Liver (tissue), 9 donors: ENCODE results near the gene FOXA3. TPM values are rescaled to one million over a fixed set of nuclear protein-coding genes. Genes with fewer than 3 reads are reported as not detected.

Experiments
- DNase-seq: peaks from one replicate; pipeline ENCODE4 v3.0.0-alpha.2; 2017; ENCODE audit warnings: low spot score
- H3K27ac ChIP-seq, 2 donors: one replicate each; pipeline ENCODE4 v1.7.0; 2013; ENCODE audit warnings: inconsistent platforms in 2 of 2, low read length in 2 of 2, control low read depth in 1 of 2, low read depth in 1 of 2, mild to moderate bottlenecking in 1 of 2
- H3K27me3 ChIP-seq, 4 donors: one replicate each; pipeline versions ENCODE4 v1.6.1 to v1.7.0; 2013; ENCODE audit warnings: low read length in 3 of 4, inconsistent platforms in 1 of 4, mild to moderate bottlenecking in 1 of 4, moderate library complexity in 1 of 4; ENCODE audit not compliant: control insufficient read depth in 4 of 4, insufficient read depth in 4 of 4
- H3K36me3 ChIP-seq, 4 donors: one replicate each; pipeline versions ENCODE4 v1.6.1 to v1.7.0; 2013; ENCODE audit warnings: low read length in 3 of 4, mild to moderate bottlenecking in 3 of 4, low read depth in 1 of 4, moderate library complexity in 1 of 4; ENCODE audit not compliant: control insufficient read depth in 4 of 4, insufficient read depth in 3 of 4
- H3K4me1 ChIP-seq, 4 donors: one replicate each; pipeline versions ENCODE4 v1.6.1 to v1.7.0; 2013; ENCODE audit warnings: low read length in 3 of 4, mild to moderate bottlenecking in 3 of 4, moderate library complexity in 1 of 4; ENCODE audit not compliant: control insufficient read depth in 4 of 4, insufficient read depth in 4 of 4
- H3K4me3 ChIP-seq, 3 donors: one replicate each; pipeline versions ENCODE4 v1.6.1 to v1.7.0; 2013; ENCODE audit warnings: low read length in 3 of 3, control low read depth in 1 of 3, low read depth in 1 of 3, mild to moderate bottlenecking in 1 of 3
- H3K9ac ChIP-seq, 2 donors: one replicate each; pipeline ENCODE4 v1.7.0; 2013; ENCODE audit warnings: low read length in 2 of 2, mild to moderate bottlenecking in 2 of 2, moderate library complexity in 2 of 2, control low read depth in 1 of 2, low read depth in 1 of 2
- H3K9me3 ChIP-seq, 4 donors: one replicate each; pipeline versions ENCODE4 v1.6.1 to v1.7.0; 2013; ENCODE audit warnings: low read length in 3 of 4; ENCODE audit not compliant: control insufficient read depth in 4 of 4
- EGR1 ChIP-seq, 2 donors: IDR thresholded peaks; 2 replicates each; pipeline ENCODE4 v1.6.1; 2016 to 2018; ENCODE audit warnings: antibody characterized with exemption in 2 of 2, low read depth in 2 of 2
- FOXA1 ChIP-seq: IDR thresholded peaks from 2 replicates; pipeline ENCODE4 v1.6.1; 2016; ENCODE audit warnings: antibody characterized with exemption
- FOXA2 ChIP-seq: IDR thresholded peaks from 2 replicates; pipeline ENCODE4 v1.6.1; 2016; ENCODE audit warnings: antibody characterized with exemption
- GABPA ChIP-seq, 2 donors: IDR thresholded peaks in 1 of 2; conservative IDR thresholded peaks in 1 of 2; 2 replicates each; pipeline ENCODE4 v1.6.1; 2016; ENCODE audit warnings: antibody characterized with exemption in 2 of 2, mild to moderate bottlenecking in 1 of 2, moderate library complexity in 1 of 2
- HNF4A ChIP-seq, 2 donors: conservative IDR thresholded peaks; 2 replicates each; pipeline ENCODE4 v1.6.1; 2016; ENCODE audit warnings: antibody characterized with exemption in 2 of 2, mild to moderate bottlenecking in 2 of 2
- JUND ChIP-seq, 2 donors: IDR thresholded peaks; 2 replicates each; pipeline ENCODE4 v1.6.1; 2016; ENCODE audit warnings: antibody characterized with exemption in 2 of 2
- NR2F2 ChIP-seq: IDR thresholded peaks from 2 replicates; pipeline ENCODE4 v1.6.1; 2016; ENCODE audit warnings: antibody characterized with exemption
- RAD21 ChIP-seq, 2 donors: IDR thresholded peaks; 2 replicates each; pipeline ENCODE4 v1.6.1; 2016; ENCODE audit warnings: antibody characterized with exemption in 2 of 2, mild to moderate bottlenecking in 2 of 2
- RXRA ChIP-seq, 2 donors: IDR thresholded peaks; 2 replicates each; pipeline ENCODE4 v1.6.1; 2017 to 2018; ENCODE audit warnings: antibody characterized with exemption in 2 of 2, mild to moderate bottlenecking in 1 of 2
- SP1 ChIP-seq: IDR thresholded peaks from 2 replicates; pipeline ENCODE4 v1.6.1; 2018; ENCODE audit warnings: antibody characterized with exemption, mild to moderate bottlenecking
- TAF1 ChIP-seq: conservative IDR thresholded peaks from 2 replicates; pipeline ENCODE4 v1.6.1; 2016; ENCODE audit warnings: antibody characterized with exemption, mild to moderate bottlenecking
- YY1 ChIP-seq: IDR thresholded peaks from 2 replicates; pipeline ENCODE4 v1.6.1; 2016; ENCODE audit warnings: antibody characterized with exemption, mild to moderate bottlenecking
- WGBS: extraction: QIAGEN DNeasy Blood & Tissue Kit; methylation state at CpG from one replicate; pipeline ENCODE4 v1.1.7; 2013; 5-methylcytosine and 5-hydroxymethylcytosine counted together
- polyA plus RNA-seq, 2 donors: library from polyadenylated mRNA; stranded (reverse) in 1 of 2; unstranded in 1 of 2; fragments of 200-250 nt in 1 of 2; fragments of >200 nt in 1 of 2; fragmentation: Nextera tagmentation in 1 of 2; extraction: Ambion mirVana in 1 of 2; gene quantifications; one replicate each; pipeline versions ENCODE4 v1.2.1 to v1.2.3, GENCODE V29; 2013 to 2015
- total RNA-seq, 2 donors: library from RNA; depleted of rRNA; stranded (reverse); fragments of >200 nt; gene quantifications; one replicate each; pipeline ENCODE4 v1.2.3, GENCODE V29; 2014
- TF ChIP-seq, protein P1 (sequence below): IDR thresholded peaks from 2 replicates; pipeline ENCODE4 v1.6.1; 2016; ENCODE audit warnings: antibody characterized with exemption, mild to moderate bottlenecking
- TF ChIP-seq, protein P2 (sequence below): IDR thresholded peaks from 2 replicates; pipeline ENCODE4 v1.6.1; 2016; ENCODE audit warnings: antibody characterized with exemption
- TF ChIP-seq, protein P3 (sequence below): IDR thresholded peaks from 2 replicates; pipeline ENCODE4 v1.6.1; 2016; ENCODE audit warnings: antibody characterized with exemption
- TF ChIP-seq, protein P4 (sequence below): fragments of 150-350 bp; IDR thresholded peaks from 2 replicates; pipeline ENCODE4 v1.5.1; 2017; ENCODE audit warnings: improper control_type of control experiment, low read depth, low read length; ENCODE audit not compliant: missing input control
- donor health status: healthy.
- donor health status: healthy.
- donor health status: healthy.
- donor health status: healthy.
- donor health status: healthy.

Gene FOXA3
- total and polyA plus RNA-seq, 4 donors: 11.5 to 37.1 (median 21.6) TPM

DNA sequence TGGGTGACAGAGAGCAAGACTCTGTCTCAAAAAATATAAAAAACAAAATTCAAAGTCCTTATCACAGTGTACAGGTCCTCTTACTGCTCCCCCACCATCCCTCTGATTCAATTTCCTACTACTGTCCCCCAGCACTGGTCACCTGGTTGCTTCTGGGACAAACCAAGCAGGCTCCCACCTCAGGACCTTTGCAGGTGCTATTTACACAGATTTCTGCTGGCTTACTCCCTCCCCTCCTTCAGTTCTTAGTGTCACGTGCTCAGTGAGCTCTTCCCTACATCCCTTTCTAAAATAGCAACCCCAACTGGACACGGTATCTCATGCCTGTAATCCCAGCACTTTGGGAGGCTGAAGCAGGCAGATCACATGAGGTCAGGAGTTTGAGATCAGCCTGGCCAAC lies 15.8 kb downstream of the FOXA3 start:
- Histone ChIP-seq H3K36me3 (no peaks in the 10 kb centered on the region), H3K4me3 (no peak overlapping the region), H3K27ac (peak overlapping the region; percentile 48 to 92), H3K9me3 (no peaks in the 10 kb centered on the region), H3K9ac (no peak overlapping the region), H3K4me1 (peaks cover 24 to 73% (median 45%) of the 10 kb centered on the region in 4 donors), H3K27me3 (no peaks in the 10 kb centered on the region)
- TF ChIP-seq JUND (IDR thresholded peaks at IDR 0.05) (no peak), FOXA1 (no peak), NR2F2 (no peak), SP1 (no peak), HNF4A (conservative IDR thresholded peaks at IDR 0.05) (no peak)
- TF ChIP-seq, protein P1, sequence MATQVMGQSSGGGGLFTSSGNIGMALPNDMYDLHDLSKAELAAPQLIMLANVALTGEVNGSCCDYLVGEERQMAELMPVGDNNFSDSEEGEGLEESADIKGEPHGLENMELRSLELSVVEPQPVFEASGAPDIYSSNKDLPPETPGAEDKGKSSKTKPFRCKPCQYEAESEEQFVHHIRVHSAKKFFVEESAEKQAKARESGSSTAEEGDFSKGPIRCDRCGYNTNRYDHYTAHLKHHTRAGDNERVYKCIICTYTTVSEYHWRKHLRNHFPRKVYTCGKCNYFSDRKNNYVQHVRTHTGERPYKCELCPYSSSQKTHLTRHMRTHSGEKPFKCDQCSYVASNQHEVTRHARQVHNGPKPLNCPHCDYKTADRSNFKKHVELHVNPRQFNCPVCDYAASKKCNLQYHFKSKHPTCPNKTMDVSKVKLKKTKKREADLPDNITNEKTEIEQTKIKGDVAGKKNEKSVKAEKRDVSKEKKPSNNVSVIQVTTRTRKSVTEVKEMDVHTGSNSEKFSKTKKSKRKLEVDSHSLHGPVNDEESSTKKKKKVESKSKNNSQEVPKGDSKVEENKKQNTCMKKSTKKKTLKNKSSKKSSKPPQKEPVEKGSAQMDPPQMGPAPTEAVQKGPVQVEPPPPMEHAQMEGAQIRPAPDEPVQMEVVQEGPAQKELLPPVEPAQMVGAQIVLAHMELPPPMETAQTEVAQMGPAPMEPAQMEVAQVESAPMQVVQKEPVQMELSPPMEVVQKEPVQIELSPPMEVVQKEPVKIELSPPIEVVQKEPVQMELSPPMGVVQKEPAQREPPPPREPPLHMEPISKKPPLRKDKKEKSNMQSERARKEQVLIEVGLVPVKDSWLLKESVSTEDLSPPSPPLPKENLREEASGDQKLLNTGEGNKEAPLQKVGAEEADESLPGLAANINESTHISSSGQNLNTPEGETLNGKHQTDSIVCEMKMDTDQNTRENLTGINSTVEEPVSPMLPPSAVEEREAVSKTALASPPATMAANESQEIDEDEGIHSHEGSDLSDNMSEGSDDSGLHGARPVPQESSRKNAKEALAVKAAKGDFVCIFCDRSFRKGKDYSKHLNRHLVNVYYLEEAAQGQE: no peak
- TF ChIP-seq, protein P2, sequence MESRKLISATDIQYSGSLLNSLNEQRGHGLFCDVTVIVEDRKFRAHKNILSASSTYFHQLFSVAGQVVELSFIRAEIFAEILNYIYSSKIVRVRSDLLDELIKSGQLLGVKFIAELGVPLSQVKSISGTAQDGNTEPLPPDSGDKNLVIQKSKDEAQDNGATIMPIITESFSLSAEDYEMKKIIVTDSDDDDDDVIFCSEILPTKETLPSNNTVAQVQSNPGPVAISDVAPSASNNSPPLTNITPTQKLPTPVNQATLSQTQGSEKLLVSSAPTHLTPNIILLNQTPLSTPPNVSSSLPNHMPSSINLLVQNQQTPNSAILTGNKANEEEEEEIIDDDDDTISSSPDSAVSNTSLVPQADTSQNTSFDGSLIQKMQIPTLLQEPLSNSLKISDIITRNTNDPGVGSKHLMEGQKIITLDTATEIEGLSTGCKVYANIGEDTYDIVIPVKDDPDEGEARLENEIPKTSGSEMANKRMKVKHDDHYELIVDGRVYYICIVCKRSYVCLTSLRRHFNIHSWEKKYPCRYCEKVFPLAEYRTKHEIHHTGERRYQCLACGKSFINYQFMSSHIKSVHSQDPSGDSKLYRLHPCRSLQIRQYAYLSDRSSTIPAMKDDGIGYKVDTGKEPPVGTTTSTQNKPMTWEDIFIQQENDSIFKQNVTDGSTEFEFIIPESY: no peak
- WGBS: 52% methylated on average over 2 of the region's 2 CpGs
- no peak for DNase-seq

DNA sequence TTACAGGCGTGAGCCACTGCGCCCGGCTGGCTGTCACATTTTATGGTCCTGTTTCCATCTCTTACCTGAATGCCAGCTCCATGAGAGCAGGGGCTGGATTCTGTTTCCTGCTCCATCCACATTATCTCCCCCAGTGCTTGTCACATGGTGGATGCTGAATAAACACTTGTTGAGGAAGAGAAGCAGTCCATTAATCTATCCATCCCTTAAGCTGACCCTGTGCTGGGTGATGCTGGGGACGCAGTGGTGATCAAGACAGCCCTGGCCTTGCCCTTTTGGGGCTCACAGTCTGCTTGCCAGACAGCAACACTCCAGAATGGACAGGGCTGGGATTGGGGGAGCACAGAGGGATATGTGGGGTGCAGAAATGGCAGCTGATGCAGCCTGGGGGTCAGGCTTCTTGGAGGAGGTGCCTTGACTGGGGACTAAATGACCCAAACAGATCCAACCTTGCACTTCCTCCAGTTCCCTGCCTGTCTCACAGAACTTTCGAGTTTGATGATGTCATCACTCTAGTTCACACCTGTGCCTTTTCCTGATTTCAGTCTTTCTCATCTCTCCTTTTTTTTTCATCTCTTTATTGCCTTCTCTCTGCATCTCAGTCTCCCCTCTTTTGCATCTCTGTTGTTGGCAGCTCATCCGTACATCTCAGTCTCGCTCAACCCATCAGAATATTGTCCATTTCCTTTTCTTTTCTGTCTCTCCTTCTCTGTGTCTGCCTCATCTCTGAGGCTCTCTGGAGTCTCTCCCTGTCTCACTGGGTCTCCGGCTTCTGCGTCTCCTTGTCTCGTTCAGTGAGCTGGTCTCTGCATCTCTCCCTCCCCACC lies 17.2 kb downstream of the FOXA3 start:
- Histone ChIP-seq H3K9ac (peak overlapping the region in 1 of 2 donors; percentile 16), H3K36me3 (no peaks in the 10 kb centered on the region), H3K4me1 (peaks cover 23 to 71% (median 44%) of the 10 kb centered on the region in 4 donors), H3K27ac (peak overlapping the region; percentile 96 to 98), H3K4me3 (peak overlapping the region in 1 of 3 donors; percentile 42), H3K9me3 (no peaks in the 10 kb centered on the region), H3K27me3 (no peaks in the 10 kb centered on the region)
- TF ChIP-seq FOXA2 (no peak), FOXA1 (no peak), RXRA (IDR thresholded peaks at IDR 0.05) (no peak), SP1 (no peak), HNF4A (conservative IDR thresholded peaks at IDR 0.05) (no peak), RAD21 (IDR thresholded peaks at IDR 0.05) (no peak), EGR1 (IDR thresholded peaks at IDR 0.05; ENCODE audit: low read depth in 2 of 2) (no peak), NR2F2 (no peak), JUND (IDR thresholded peaks at IDR 0.05) (no peak), GABPA (IDR thresholded peaks at IDR 0.05 in 1 of 2, conservative IDR thresholded peaks at IDR 0.05 in 1 of 2) (no peak), YY1 (no peak), TAF1 (no peak)
- TF ChIP-seq, protein P3, sequence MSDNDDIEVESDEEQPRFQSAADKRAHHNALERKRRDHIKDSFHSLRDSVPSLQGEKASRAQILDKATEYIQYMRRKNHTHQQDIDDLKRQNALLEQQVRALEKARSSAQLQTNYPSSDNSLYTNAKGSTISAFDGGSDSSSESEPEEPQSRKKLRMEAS: no peak
- TF ChIP-seq, protein P4, sequence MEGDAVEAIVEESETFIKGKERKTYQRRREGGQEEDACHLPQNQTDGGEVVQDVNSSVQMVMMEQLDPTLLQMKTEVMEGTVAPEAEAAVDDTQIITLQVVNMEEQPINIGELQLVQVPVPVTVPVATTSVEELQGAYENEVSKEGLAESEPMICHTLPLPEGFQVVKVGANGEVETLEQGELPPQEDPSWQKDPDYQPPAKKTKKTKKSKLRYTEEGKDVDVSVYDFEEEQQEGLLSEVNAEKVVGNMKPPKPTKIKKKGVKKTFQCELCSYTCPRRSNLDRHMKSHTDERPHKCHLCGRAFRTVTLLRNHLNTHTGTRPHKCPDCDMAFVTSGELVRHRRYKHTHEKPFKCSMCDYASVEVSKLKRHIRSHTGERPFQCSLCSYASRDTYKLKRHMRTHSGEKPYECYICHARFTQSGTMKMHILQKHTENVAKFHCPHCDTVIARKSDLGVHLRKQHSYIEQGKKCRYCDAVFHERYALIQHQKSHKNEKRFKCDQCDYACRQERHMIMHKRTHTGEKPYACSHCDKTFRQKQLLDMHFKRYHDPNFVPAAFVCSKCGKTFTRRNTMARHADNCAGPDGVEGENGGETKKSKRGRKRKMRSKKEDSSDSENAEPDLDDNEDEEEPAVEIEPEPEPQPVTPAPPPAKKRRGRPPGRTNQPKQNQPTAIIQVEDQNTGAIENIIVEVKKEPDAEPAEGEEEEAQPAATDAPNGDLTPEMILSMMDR: no peak
- TF ChIP-seq, protein P1: no peak
- WGBS: 34% methylated on average over 10 of the region's 10 CpGs
- no peak for DNase-seq
